WERI-Rb-1 (cell line): ENCODE results near the gene CTAGE9.

Source experiments
- DNase-seq: peaks from one replicate; pipeline ENCODE4 v3.0.0-alpha.2; 2020
- H3K27ac ChIP-seq: fragments of 250-450 bp; sonication (Bioruptor Pico); 2 replicates; pipeline ENCODE4 v1.5.1; 2020; ENCODE audit warnings: mild to moderate bottlenecking, moderate library complexity
- H3K27me3 ChIP-seq: fragments of 250-450 bp; sonication (Bioruptor Pico); 2 replicates; pipeline ENCODE4 v1.5.1; 2021; ENCODE audit warnings: mild to moderate bottlenecking, low read depth, moderate library complexity; ENCODE audit not compliant: insufficient read depth, severe bottlenecking
- H3K36me3 ChIP-seq: fragments of 250-450 bp; sonication (Bioruptor Pico); 2 replicates; pipeline ENCODE4 v1.5.1; 2020; ENCODE audit warnings: mild to moderate bottlenecking, moderate library complexity
- H3K4me3 ChIP-seq: 2 replicates; pipeline ENCODE4 v1.5.1; 2011; ENCODE audit warnings: low read depth, mild to moderate bottlenecking, control low read depth, low read length
- H3K9me3 ChIP-seq: fragments of 250-450 bp; sonication (Bioruptor Pico); 2 replicates; pipeline ENCODE4 v1.5.1; 2021; ENCODE audit warnings: mild to moderate bottlenecking, moderate library complexity; ENCODE audit not compliant: severe bottlenecking
- TF ChIP-seq, protein P1 (sequence below): IDR thresholded peaks from 2 replicates; pipeline ENCODE4 v1.5.1; 2011; ENCODE audit warnings: low read depth, mild to moderate bottlenecking, control low read depth, inconsistent platforms, low read length

The CTAGE9 gene

DNA sequence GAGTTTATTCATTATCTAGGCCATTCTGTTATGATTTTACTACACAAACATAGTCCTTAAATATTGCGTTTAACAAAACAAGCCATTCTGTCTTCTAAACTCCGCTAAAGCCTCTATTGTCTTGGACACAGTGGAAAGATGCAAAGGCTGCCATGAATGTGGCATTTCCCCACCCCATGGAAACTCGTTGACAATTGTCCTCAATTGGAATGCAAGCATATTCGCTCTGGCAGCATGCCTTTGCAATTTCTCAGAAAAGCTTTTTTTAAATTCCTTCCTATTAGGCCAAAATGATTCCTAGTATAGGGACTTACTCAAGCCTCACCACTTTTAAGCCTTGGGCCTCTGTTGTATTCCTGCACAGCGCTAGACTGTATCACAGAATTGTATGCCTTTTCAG is 32.4 kb downstream of the CTAGE9 start:
- Histone ChIP-seq H3K27ac (no peak overlapping the region), H3K27me3 (no peaks in the 10 kb centered on the region), H3K9me3 (no peaks in the 10 kb centered on the region), H3K36me3 (no peaks in the 10 kb centered on the region), H3K4me3 (no peak overlapping the region)
- TF ChIP-seq, protein P1, sequence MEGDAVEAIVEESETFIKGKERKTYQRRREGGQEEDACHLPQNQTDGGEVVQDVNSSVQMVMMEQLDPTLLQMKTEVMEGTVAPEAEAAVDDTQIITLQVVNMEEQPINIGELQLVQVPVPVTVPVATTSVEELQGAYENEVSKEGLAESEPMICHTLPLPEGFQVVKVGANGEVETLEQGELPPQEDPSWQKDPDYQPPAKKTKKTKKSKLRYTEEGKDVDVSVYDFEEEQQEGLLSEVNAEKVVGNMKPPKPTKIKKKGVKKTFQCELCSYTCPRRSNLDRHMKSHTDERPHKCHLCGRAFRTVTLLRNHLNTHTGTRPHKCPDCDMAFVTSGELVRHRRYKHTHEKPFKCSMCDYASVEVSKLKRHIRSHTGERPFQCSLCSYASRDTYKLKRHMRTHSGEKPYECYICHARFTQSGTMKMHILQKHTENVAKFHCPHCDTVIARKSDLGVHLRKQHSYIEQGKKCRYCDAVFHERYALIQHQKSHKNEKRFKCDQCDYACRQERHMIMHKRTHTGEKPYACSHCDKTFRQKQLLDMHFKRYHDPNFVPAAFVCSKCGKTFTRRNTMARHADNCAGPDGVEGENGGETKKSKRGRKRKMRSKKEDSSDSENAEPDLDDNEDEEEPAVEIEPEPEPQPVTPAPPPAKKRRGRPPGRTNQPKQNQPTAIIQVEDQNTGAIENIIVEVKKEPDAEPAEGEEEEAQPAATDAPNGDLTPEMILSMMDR, result no peak
- DNase-seq, result no peak

DNA sequence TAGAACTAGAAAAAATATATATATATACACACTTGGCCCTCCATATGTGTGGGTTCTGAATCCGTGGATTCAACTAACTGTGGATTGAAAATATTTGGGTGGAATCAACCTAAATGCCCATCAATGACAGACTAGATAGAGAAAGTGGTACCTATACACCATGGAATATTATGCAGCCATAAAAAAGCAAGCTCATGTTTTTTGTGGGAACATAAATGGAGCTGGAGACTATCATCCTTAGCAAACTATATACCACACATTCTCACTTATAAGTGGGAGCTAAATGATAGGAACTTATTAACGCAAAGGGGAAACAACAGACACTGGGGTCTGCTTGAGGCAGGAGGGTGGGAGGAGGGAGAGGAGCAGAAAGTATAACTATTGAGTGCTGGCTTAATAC is 37.6 kb downstream of the CTAGE9 start:
- no peaks in the 10 kb centered on the region for H3K9me3 ChIP-seq
- H3K36me3 ChIP-seq, result no peaks in the 10 kb centered on the region
- no peaks in the 10 kb centered on the region for H3K27me3 ChIP-seq
- TF ChIP-seq, protein P1, result no peak
- no peak overlapping the region for H3K27ac ChIP-seq
- DNase-seq, result no peak
- H3K4me3 ChIP-seq, result no peak overlapping the region

DNA sequence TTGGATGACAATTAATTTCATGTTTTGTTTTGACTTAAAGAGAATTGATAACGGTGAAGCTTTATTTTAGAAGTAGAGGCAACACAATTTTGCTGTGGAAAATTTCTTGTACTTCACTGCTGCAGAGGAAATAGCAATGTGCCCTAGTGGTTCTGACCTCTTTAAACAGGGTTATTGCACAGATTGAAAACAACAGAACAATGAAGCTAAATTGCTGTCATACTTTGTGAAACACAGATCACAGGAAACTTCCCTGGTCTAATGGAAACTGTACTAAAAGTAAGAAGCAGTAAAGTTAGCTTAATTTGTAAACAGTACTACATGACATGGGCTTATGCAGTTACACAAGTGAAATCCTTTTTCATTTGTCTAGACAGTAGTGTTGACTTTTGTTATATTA is 40.9 kb downstream of the CTAGE9 start:
- Histone ChIP-seq H3K36me3 (no peaks in the 10 kb centered on the region), H3K4me3 (no peak overlapping the region), H3K9me3 (no peaks in the 10 kb centered on the region), H3K27me3 (no peaks in the 10 kb centered on the region), H3K27ac (no peak overlapping the region)
- DNase-seq, result no peak
- TF ChIP-seq, protein P1, result no peak

DNA sequence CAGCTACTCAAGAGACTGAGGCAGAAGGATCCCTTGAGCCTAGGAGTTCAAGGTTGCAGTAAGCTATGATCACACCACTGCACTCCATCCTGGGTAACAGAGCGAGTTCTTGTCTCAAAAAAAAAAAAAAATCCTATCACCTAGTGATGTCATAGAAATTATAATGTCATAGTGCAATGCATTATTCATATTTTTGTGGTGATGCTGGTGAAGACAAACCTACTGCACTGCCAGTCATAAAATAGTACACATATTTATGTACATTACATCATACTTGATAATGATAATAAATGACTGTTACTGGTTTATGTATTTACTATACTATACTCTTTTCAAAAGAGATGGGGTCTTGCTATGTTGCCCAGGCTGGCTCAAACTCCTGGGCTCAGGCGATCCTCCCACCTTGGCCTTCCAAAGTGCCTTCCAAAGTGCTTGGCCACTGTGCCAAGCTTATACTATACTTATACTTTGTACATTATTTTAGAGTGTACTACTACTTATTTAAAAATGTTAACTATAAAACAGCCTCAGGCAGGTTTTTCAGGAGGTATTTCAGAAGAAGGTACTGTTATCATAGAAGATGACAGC is 47.1 kb downstream of the CTAGE9 start:
- no peak for DNase-seq
- TF ChIP-seq, protein P1, result no peak
- Histone ChIP-seq H3K27ac (no peak overlapping the region), H3K27me3 (no peaks in the 10 kb centered on the region), H3K9me3 (no peaks in the 10 kb centered on the region), H3K36me3 (no peaks in the 10 kb centered on the region), H3K4me3 (no peak overlapping the region)

DNA sequence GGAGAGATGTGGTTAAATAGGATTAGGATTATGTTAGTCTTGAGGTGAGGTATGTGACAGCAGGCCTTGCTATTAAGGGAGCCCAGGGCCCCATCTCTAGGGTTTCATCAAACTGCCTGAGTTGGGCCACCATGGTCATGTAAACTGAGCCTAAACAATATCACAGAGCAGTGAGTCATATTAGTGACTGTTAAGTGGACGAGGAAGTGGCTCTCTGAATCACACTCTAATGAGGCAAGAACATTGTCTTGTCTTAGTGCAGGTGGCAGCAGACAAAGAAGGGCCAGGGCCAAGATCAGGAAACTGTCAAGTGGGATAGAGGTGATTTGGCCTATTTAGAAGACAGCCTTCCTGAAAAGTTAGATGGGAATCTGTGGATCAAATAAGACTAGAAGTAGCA is 50.6 kb downstream of the CTAGE9 start:
- Histone ChIP-seq H3K4me3 (no peak overlapping the region), H3K36me3 (no peaks in the 10 kb centered on the region), H3K27ac (no peak overlapping the region), H3K27me3 (no peaks in the 10 kb centered on the region), H3K9me3 (no peaks in the 10 kb centered on the region)
- TF ChIP-seq, protein P1, result no peak
- DNase-seq, result no peak
